T follicular helper cell (primary cell): ENCODE measurements around the gene GPR87.

Source experiments
- DNase-seq: peaks from one replicate; pipeline ENCODE4 v3.0.0-alpha.2; 2020; ENCODE audit warnings: low read depth
- total RNA-seq, 2 experiments: gene quantifications; one replicate each; lab custom pipeline; 2026; lab: John Stamatoyannopoulos, UW

Gene GPR87, protein sequence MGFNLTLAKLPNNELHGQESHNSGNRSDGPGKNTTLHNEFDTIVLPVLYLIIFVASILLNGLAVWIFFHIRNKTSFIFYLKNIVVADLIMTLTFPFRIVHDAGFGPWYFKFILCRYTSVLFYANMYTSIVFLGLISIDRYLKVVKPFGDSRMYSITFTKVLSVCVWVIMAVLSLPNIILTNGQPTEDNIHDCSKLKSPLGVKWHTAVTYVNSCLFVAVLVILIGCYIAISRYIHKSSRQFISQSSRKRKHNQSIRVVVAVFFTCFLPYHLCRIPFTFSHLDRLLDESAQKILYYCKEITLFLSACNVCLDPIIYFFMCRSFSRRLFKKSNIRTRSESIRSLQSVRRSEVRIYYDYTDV
- total RNA-seq, result 0 to 10.5 reads per million in 2 experiments

DNA sequence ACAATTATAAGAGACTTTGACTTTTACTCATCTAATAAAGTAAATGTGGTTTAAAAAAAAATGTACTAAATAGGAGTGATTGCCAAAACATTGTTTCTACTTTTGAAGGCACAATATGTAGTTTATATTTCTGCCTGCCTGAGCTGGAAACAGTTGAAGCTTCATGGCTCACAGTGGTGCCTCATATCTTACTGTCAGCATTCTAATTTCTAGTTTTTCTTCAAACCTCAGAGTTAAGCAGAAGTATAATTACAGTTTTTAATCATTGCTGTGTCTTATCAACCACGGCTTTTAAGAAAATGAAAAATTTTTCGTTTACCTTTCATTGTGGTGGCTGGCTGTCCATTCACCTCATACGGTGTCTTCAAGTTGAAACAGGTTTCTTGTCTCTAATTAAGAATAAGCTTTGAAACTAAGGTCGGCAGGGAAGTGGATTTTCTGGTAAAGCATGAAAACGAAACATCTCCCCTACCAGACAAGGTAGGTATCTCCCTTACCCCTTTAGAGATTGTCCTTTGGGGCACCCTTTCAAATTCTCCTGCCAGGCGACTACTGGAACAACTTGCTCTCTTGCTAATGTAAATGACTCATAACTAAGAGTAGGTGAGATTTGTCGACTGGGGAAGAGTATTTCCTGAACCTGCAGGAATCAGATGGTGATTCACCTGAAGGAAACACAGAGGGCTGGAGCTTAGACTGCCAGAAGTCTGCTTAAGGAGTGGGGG, at the start of gene GPR87:
Gene GPR87 (minus strand): TSS at position 554 of the 725 bp plus-strand sequence. CDS start 16,720 bp downstream, outside the sequence.
- no peak for DNase-seq

DNA sequence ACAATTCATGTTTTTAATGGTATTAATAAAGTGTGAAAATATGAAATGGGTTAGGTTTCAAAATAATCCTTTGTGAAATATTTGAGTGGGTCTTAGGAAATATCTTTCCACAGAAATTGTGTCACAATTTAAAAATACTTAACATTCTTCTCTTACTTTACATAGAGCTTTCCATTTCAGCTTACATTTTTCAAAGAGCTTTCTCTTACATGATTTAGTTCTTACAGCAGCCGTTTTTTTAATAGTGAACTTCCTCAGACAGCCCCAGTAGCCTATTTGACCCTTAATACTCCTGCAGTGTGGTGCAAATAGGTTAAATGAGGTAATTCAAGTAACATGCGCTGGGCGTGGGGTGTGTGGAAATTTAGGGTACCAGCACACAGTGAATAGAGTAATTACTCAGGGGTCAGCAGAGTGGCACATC, 46.1 kb upstream of the GPR87 start:
- no peak for DNase-seq

DNA sequence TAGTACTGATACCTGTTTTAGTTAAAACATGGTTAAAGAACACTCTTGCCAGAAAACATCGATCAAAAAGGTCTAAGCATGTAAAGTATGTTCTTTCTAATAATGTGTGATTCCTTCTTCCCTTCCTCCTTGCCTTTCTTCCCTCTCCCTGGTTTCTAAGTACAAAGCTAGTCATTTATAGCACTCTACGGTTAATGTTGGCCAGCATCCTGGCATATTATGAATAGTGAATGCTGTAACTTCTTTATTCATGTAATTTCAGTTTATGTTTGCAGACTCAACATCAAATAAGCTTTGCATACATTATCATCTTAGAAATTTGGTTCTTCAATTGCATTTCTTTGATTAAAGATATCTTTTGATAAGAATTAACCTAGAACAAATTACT, 40.8 kb upstream of the GPR87 start:
- DNase-seq, result no peak

DNA sequence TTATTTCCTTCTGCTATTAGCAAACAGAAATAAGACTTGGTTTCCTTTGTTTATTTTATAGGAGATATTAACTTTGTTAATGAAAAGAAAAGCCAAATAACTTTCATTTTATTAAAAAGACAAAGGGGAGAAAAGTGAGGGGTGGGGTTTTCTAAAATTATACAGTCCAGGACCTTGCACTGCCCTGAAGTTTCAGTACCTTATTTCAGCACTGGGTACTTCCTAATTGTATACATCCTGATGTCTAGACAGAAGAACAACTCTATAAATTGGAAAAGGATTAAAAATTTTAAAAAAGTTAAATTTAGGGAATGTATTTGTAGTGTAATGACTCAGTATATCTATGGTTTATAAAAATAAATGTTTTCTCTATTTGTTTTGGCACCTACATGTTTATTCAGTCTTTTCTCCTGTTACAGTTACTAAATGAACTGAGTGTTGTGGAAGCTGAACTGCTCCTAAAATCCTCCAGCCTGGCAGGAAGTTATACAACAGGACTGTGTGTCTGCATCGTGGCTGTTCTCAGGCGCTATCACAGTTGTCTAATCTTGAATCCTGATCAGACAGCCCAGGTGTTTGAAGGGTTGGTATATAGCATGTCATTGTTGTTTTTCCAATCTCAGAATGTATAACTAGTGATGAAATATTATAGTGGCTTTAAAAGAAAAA, 40.3 kb upstream of the GPR87 start:
- DNase-seq, result no peak

DNA sequence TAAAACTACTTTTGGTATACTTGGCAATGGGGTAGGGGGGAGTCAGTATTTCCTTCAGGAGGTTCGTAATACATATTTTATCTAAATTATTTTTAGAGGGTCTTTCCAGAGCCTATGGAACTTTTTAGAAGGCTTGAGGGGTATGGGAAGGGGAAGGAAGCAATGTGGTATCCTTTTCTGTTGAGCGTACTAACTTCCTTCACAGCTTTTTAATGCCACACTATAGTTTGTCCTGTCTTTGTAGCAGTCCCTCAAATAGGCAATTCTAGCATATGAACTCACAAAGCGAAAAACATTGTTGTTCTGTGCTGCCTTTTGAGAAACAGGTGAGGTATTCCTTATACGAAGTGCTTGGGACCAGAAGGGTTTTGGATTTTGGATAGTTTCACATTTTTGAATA, 35.0 kb upstream of the GPR87 start:
- no peak for DNase-seq

DNA sequence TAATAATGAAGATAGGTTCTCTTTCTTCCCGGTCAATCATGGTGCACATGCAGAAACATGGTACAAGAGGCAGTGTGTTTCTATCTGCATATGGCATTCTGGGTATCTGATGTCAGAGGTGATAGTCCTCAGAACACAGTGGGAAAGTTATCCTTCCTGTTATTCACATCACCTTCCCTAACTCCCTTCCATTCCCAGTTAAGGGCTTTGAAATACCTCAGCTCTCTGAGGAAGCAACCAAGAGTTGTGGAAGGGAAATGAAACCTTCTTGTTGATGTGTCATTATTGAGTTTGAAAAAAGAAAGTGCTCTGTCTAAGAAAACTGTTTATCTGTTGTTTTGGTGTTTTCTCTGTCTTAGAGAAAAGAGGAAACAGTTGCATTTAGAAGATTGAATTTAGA, 34.6 kb upstream of the GPR87 start:
- no peak for DNase-seq

DNA sequence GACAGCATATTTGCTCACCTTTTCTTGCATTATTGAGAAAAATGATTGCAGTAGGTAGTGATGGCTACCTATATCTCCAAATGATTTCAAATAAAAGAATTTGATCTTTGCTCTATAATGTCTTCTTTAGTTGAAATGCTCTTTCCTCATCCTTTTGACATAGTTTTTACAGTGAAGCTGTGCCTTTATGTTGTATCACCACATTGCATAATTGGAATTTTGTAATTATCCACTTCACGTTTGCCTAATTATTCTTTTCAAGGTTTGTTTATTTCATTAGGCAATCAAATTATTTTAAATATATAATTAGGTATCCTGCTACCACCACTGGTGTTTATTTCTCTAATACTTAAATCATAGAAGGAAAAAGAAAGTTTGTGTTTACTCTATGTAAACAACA, 34.0 kb upstream of the GPR87 start:
- DNase-seq, result no peak

DNA sequence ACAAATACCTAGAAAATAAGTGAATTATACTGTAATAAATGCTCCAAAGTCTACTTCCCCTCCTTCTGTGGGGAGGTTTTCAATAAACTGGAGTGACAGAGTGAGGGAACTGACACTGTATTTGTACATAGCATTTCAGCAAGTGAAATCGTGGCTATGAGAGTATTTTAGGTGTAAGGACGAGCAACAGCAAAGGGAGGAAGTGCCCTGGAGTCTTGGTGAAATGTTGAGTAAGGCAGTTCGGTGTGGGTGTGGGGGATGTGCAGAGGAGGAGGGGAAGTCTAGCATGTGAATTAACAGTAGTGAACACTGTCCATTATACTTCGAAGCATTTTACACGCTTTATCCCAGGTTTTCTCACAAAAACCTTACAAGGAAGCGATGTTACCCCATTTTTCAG, 30.8 kb upstream of the GPR87 start:
- DNase-seq, result no peak

DNA sequence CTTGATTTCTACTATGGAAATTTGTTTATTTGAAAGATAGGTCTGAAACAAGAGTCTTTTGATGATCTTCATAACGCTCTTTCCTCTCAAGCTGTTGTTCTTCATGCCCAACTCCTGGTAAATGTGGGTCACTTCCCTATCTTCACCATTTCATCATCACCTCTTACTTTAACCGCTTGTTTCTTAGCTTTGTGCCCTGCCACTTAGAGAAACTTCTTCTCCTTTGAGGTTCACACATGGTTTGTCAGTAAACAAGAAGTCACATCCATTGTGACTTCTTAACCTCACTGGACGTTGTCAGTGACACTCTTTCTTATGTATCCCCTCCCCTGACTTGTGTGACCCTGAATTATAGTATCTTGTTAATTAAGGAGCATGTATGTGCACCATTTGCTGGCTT, 29.7 kb upstream of the GPR87 start:
- no peak for DNase-seq

DNA sequence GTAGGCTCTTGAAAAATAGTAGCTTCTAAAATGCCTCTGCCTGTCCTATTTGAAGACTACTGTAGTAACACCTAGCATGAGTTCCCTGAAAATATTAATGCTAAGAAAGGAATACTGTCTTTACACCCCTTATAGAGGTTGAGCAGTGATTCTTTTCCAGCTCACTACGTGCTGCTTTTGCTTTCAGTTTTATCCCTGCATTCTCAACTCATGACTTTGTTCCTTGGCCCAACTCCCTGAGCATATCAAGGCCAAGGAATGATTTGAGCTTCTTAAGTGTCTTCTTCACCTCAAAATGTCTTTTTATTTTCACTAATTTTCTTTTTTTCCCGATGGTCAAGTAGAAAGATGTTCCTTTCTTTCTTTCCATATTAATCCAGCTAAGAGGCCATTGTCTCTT, 29.2 kb upstream of the GPR87 start:
- DNase-seq, result no peak

DNA sequence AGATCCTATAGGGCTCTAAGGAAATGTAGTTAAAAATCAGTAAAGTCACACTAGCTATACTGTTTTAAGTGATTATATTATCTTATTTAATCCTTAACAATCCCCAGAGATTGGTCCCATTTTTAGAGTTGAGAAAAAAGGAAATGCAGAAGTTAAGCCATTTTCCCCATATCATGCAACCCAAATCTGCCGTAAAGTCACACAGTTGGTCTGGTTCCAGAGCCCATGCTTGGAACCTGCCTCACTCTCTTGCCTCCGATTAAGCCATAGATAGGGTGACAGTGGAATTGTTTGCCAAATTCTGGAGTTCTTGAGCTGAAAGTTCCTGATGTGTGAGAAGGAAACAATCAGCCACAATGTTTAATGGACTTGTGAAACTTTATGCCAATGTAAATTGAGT, 15.1 kb upstream of the GPR87 start:
- DNase-seq, result no peak

DNA sequence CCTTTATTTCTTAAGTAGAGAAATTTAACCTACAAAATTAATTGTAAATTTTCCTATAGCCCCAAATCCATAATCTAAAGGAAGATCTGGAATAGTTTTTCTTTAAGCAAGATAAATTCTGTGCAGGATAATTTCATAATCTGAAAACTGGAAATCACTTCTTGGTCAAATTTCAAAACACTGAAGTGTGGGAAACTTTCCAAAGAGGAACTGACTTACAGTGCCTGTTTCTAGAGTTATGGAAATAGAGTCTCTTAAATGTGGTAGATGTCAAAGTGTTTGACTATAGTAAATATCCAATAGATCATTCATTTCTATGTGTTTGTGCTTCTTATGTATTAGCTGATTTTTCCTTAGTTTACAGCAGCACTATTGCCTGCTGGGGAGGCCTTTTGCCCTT, 14.3 kb upstream of the GPR87 start:
- DNase-seq, result no peak

DNA sequence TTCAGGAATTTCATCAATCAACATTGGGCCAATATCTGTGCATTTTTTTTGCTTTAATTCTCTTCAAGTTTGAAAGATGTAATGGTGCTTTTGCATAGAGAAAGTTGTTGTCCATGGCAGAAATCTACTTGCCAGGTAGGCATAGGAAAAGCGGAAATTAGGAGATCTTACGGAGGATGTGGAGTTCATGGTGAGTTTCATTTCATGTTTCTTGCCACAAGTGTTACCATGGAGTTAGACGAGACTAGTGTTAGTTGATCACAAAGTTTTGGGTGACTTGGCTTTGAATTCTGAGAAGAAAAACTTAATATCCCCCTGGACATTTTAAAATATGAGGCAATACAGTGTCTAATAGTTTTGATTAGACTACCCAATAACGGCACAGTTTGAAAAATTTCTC, 13.8 kb upstream of the GPR87 start:
- DNase-seq, result no peak

DNA sequence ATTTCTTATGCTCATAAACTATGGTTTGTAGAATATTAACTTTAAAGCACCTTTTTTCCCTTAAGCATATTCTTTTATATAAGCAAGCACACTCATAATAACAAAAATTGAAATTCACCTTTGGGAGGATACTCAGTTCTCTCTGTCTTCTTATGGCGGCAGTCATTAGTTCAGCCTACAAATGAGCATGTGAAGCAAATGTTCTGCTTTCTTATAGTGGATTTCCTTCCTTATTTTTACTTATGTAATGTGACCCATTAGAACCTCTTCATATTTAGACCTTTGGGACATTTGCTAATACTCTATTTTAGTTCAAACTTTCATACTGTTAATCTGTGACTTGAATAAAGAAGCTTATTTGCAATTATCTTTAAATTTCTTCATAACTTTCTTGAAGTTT, 12.7 kb upstream of the GPR87 start, which contains the start of gene P2RY13:
Gene P2RY13 (minus strand): TSS at position 187 of the 400 bp plus-strand sequence. CDS start 21 bp downstream, at position 166.
- no peak for DNase-seq

DNA sequence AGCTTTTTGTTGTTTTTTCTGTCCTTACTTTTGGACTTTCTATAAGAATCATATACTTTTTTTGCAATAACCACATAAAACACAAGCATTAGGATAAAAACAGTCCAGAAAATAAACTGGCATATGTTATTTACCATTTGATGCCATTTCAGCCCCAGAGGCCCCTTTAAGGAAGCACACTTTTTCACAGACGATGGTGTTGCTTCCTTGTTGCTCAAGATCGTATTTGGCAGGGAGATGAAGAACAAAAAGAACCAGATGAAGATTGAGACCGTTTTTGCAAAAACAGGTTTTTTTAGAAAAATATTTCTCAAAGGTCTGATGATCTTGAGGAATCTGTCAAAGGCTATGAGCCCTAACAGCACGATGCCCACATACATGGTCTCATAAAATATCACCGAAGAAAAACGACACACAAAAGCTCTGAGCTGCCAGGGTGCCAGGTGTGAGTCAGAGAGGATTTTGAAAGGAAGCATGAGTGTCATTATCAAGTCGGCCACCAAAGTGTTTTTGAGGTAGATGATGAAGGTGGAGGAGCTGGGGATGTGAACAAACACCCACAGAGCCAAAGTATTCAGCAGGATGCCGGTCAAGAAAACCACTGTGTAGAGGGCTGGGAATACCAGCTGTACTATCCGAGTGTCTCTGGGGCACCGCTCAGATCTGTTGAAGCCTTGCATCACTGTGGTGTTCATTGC, 11.8 kb upstream of the GPR87 start:
- DNase-seq, result no peak

DNA sequence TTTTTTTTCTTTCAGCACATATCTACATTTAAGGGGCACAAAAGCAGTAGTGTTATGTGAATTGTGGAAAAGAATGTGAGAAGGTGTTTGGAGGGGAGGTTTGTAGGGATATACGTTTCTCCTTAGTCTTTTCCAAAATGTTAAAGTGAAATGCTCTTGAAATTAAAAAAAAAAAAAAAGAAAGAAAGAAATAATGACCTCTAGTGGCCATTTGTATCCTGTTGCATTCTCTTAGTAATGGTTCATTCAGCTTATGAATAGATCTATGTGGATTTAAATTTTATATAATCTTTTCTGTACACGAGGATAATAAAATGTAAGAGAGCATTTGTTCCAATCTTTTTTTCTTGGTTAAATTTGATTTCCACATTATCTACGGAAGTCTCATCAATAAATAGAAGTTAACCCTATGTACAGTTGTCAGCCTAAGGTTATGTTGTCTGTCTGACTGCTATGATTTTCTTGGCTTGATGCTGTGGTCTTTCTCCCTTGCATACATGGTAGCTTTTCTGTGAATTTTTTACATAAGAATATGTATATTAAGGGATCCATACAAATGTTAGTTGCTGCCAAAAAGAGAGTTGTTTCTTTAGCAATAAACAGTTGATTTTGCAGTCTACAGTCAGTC, 11.1 kb upstream of the GPR87 start:
- no peak for DNase-seq

DNA sequence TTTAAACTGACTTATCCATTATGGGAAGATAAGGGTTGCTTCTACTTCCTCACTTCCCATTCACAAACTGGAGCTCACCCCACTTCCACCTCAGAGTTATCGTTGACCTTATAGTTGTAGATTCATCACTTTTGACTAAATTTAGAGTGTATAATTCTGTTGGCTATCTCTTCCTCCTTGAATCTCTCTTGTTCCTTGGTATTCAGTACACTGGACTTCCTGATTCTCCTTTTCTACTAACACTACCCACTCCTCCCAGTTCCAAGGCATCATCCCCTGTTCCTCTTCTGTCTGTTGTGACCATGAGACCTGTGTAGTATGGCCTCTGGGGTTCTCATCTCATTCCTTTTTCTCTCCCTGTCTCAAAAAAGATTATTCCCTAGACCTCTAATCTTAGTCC, 5.9 kb upstream of the GPR87 start:
- DNase-seq, result no peak

DNA sequence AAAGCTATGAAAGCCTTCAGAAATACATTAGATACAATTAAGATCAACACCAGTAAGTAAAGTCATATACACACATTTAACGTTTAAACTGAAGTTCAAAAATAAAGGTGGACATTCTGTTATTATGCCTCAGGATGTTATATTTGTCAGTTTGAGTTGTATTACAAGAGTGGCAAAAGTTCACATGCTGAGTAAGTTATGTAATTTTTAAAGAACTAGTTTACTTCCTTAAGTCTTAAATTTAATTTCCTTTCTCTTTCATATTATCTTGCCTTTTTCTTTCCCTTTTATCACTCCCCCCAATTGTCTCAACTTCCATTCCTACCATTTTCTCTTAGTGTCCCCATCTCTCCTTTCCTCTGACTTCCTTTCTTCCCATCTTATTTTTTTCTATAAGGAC, 4.9 kb upstream of the GPR87 start:
- no peak for DNase-seq

DNA sequence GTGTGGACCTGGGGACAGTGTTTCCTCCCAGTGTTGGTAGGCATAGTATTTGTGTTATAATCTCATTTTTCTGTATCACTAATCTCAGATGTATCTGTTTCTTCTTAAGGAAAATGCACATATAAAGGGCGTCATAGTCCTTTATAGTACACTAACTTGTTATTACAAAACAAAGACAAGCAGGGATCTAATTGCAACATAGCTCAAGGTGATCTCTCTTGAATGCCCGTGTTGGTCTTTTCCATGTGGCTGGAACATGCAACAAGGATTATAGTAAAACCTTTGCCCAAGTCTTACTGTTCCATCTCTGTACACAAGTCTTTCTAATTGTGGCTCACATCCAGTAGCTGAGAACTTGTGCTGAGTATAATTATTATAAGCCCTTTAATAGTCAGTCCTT, 3.5 kb upstream of the GPR87 start:
- DNase-seq, result no peak

DNA sequence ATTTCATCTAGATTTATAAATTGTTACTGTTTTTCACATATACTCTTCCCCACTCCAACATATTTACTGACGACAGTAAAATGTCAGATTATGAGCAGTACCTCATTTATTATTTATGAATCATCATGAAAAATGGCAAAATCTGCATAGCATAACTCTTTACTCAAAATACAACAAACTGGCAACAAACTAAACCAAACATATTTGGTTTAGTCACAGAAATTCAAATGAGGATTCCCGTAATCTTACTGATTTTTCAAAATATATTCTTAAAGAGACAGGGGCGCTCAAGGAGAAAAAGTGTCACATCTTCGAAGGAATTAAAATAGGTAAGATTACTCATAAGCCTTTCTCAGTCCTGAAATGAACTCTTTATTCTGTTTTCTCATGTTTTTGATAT, 3.0 kb upstream of the GPR87 start:
- no peak for DNase-seq

DNA sequence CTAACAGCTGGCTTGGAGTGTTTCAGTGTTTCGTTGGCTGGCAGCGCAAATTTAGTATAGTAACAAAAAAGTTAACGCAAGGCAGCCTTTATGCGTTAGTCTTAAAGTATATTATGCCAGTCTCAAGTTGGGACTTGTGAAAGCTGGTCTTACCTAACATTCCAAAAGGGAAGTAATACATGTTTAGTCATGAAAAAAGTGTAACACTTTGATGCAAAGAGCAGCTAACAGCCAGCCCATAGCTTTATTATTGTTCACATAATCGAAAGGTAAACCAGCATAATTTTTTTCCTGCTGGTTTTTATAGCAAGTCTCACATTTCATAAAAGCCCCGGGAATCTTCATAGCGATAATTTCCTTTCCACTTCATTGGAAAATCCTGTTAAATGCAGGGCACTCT, 2.4 kb upstream of the GPR87 start:
- no peak for DNase-seq

DNA sequence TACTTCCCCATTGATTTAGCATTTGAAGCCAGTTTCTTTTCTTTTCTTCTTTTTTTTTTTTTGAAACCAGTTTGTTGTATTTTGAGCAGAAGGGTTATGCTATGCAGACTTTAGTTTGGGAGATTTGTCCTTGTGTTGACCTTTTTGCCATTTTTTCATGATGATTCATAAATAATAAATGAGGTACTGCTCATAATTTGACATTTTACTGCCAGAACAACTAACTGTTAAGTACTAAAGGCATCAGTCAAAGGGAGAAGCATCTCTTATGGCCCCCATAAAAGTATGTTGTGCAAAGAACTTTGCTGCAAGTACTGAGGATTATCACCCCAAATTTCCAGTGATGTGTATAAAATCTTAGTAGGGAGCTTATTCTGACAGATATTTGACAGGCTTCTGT, 1.7 kb upstream of the GPR87 start:
- DNase-seq, result no peak
